ENCODE measurements around the gene FBXO21.
"Not testable (repeated sequence)": the region's sequence is repeated elsewhere in the genome, so short reads cannot be mapped to it uniquely, and the experiment has no call there.

Gene FBXO21

GRCh38 chr12:117105902-117106301 lies 84.4 kb downstream of the FBXO21 start:
- Histone ChIP-seq H3K4me1 (ENCODE audit: insufficient read depth, low read length) (0 out of 2 replicates have a peak, but pooled peaks cover 4% of the 10 kb centered on the region), H3K9ac (ENCODE audit: low read depth, low read length) (no peak overlapping the region), H3K36me3 (ENCODE audit: insufficient read depth, low read length) (no peaks in the 10 kb centered on the region), H3K9me3 (ENCODE audit: control insufficient read depth, insufficient read depth, low read length) (no peaks in the 10 kb centered on the region)

GRCh38 chr12:117104003-117104402 lies 86.3 kb downstream of the FBXO21 start:
- not testable (repeated sequence) for H3K36me3 ChIP-seq (ENCODE audit: insufficient read depth, low read length); H3K9ac ChIP-seq (ENCODE audit: low read depth, low read length); H3K9me3 ChIP-seq (ENCODE audit: control insufficient read depth, insufficient read depth, low read length); H3K4me1 ChIP-seq (ENCODE audit: insufficient read depth, low read length)

GRCh38 chr12:117102800-117103181 lies 87.5 kb downstream of the FBXO21 start:
- no peak overlapping the region for H3K9ac ChIP-seq (ENCODE audit: low read depth, low read length)
- 0 out of 2 replicates have a peak, but pooled peaks cover 4% of the 10 kb centered on the region for H3K4me1 ChIP-seq (ENCODE audit: insufficient read depth, low read length)
- no peaks in the 10 kb centered on the region for H3K36me3 ChIP-seq (ENCODE audit: insufficient read depth, low read length)
- H3K9me3 ChIP-seq (ENCODE audit: control insufficient read depth, insufficient read depth, low read length): no peaks in the 10 kb centered on the region

GRCh38 chr12:117101953-117102799 lies 88.1 kb downstream of the FBXO21 start:
- H3K9ac ChIP-seq (ENCODE audit: low read depth, low read length): no peak overlapping the region
- H3K9me3 ChIP-seq (ENCODE audit: control insufficient read depth, insufficient read depth, low read length): no peaks in the 10 kb centered on the region
- 0 out of 2 replicates have a peak, but pooled peaks cover 4% of the 10 kb centered on the region for H3K4me1 ChIP-seq (ENCODE audit: insufficient read depth, low read length)
- H3K36me3 ChIP-seq (ENCODE audit: insufficient read depth, low read length): no peaks in the 10 kb centered on the region

- Histone ChIP-seq H3K9me3 (ENCODE audit: control insufficient read depth, insufficient read depth, low read length) (no peaks in the 10 kb centered on the region), H3K9ac (ENCODE audit: low read depth, low read length) (no peak overlapping the region), H3K36me3 (ENCODE audit: insufficient read depth, low read length) (no peaks in the 10 kb centered on the region), H3K4me1 (ENCODE audit: insufficient read depth, low read length) (0 out of 2 replicates have a peak, but pooled peaks cover 4% of the 10 kb centered on the region)
Observed at GRCh38 chr12:117100851-117101673, 89.2 kb downstream of the FBXO21 start.

- H3K9me3 ChIP-seq (ENCODE audit: control insufficient read depth, insufficient read depth, low read length): no peaks in the 10 kb centered on the region
- H3K4me1 ChIP-seq (ENCODE audit: insufficient read depth, low read length): 0 out of 2 replicates have a peak, but pooled peaks cover 4% of the 10 kb centered on the region
- no peak overlapping the region for H3K9ac ChIP-seq (ENCODE audit: low read depth, low read length)
- no peaks in the 10 kb centered on the region for H3K36me3 ChIP-seq (ENCODE audit: insufficient read depth, low read length)
Observed at GRCh38 chr12:117100251-117100650, 90.0 kb downstream of the FBXO21 start.

GRCh38 chr12:117098361-117099217 lies 91.7 kb downstream of the FBXO21 start:
- Histone ChIP-seq H3K9ac (ENCODE audit: low read depth, low read length) (peak overlapping the region; percentile 70; the same call in 1 of the 2 replicates), H3K4me1 (ENCODE audit: insufficient read depth, low read length) (peaks cover 4% of the 10 kb centered on the region; the same call in 1 of the 2 replicates), H3K9me3 (ENCODE audit: control insufficient read depth, insufficient read depth, low read length) (no peaks in the 10 kb centered on the region), H3K36me3 (ENCODE audit: insufficient read depth, low read length) (no peaks in the 10 kb centered on the region)

- Histone ChIP-seq H3K4me1 (ENCODE audit: insufficient read depth, low read length) (peaks cover 4% of the 10 kb centered on the region; the same call in 1 of the 2 replicates), H3K36me3 (ENCODE audit: insufficient read depth, low read length) (no peaks in the 10 kb centered on the region), H3K9me3 (ENCODE audit: control insufficient read depth, insufficient read depth, low read length) (no peaks in the 10 kb centered on the region), H3K9ac (ENCODE audit: low read depth, low read length) (peak overlapping the region; percentile 70; the same call in 1 of the 2 replicates)
Observed at GRCh38 chr12:117098024-117098360, 92.3 kb downstream of the FBXO21 start.

GRCh38 chr12:117097159-117097558 lies 93.1 kb downstream of the FBXO21 start:
- no peak overlapping the region for H3K9ac ChIP-seq (ENCODE audit: low read depth, low read length)
- no peaks in the 10 kb centered on the region for H3K36me3 ChIP-seq (ENCODE audit: insufficient read depth, low read length)
- H3K4me1 ChIP-seq (ENCODE audit: insufficient read depth, low read length): peaks cover 4% of the 10 kb centered on the region; the same call in 1 of the 2 replicates
- no peaks in the 10 kb centered on the region for H3K9me3 ChIP-seq (ENCODE audit: control insufficient read depth, insufficient read depth, low read length)

- no peak overlapping the region for H3K9ac ChIP-seq (ENCODE audit: low read depth, low read length)
- no peaks in the 10 kb centered on the region for H3K9me3 ChIP-seq (ENCODE audit: control insufficient read depth, insufficient read depth, low read length)
- peaks cover 4% of the 10 kb centered on the region; the same call in 1 of the 2 replicates for H3K4me1 ChIP-seq (ENCODE audit: insufficient read depth, low read length)
- H3K36me3 ChIP-seq (ENCODE audit: insufficient read depth, low read length): no peaks in the 10 kb centered on the region
Observed at GRCh38 chr12:117096501-117097042, 93.7 kb downstream of the FBXO21 start.

GRCh38 chr12:117095191-117095590 lies 95.1 kb downstream of the FBXO21 start:
- H3K4me1 ChIP-seq (ENCODE audit: insufficient read depth, low read length); H3K9me3 ChIP-seq (ENCODE audit: control insufficient read depth, insufficient read depth, low read length); H3K9ac ChIP-seq (ENCODE audit: low read depth, low read length); H3K36me3 ChIP-seq (ENCODE audit: insufficient read depth, low read length): not testable (repeated sequence)

GRCh38 chr12:117093918-117094630 lies 96.2 kb downstream of the FBXO21 start:
- Histone ChIP-seq H3K9ac (ENCODE audit: low read depth, low read length) (no peak overlapping the region), H3K9me3 (ENCODE audit: control insufficient read depth, insufficient read depth, low read length) (peaks cover 2% of the 10 kb centered on the region), H3K4me1 (ENCODE audit: insufficient read depth, low read length) (no peaks in the 10 kb centered on the region; the same call in 1 of the 2 replicates), H3K36me3 (ENCODE audit: insufficient read depth, low read length) (no peaks in the 10 kb centered on the region)

GRCh38 chr12:117093431-117093830 lies 96.8 kb downstream of the FBXO21 start:
- no peak overlapping the region for H3K9ac ChIP-seq (ENCODE audit: low read depth, low read length)
- H3K4me1 ChIP-seq (ENCODE audit: insufficient read depth, low read length): no peaks in the 10 kb centered on the region; the same call in 1 of the 2 replicates
- H3K36me3 ChIP-seq (ENCODE audit: insufficient read depth, low read length): no peaks in the 10 kb centered on the region
- H3K9me3 ChIP-seq (ENCODE audit: control insufficient read depth, insufficient read depth, low read length): peaks cover 3% of the 10 kb centered on the region
